Duodenal mucosa (tissue), 2 donors: ENCODE measurements around the gene NUDCD2.
"Not testable (repeated sequence)": the region's sequence is repeated elsewhere in the genome, so short reads cannot be mapped to it uniquely, and the experiment has no call there.

Experiments used
- H3K27ac ChIP-seq: one replicate; pipeline ENCODE4 v1.7.0; 2013; ENCODE audit warnings: low read depth, low read length
- H3K27me3 ChIP-seq, 2 donors: one replicate each; pipeline ENCODE4 v1.7.0; 2013; ENCODE audit warnings: low read length in 2 of 2, control low read depth in 1 of 2; ENCODE audit not compliant: insufficient read depth in 2 of 2, control insufficient read depth in 1 of 2
- H3K36me3 ChIP-seq, 2 donors: one replicate each; pipeline ENCODE4 v1.7.0; 2013; ENCODE audit warnings: low read length in 2 of 2, control low read depth in 1 of 2; ENCODE audit not compliant: insufficient read depth in 2 of 2, control insufficient read depth in 1 of 2
- H3K4me1 ChIP-seq, 2 donors: one replicate each; pipeline ENCODE4 v1.7.0; 2013; ENCODE audit warnings: low read length in 2 of 2, control low read depth in 1 of 2; ENCODE audit not compliant: insufficient read depth in 2 of 2, control insufficient read depth in 1 of 2
- H3K4me3 ChIP-seq, 2 donors: one replicate each; pipeline ENCODE4 v1.7.0; 2013; ENCODE audit warnings: low read length in 2 of 2, low read depth in 1 of 2
- H3K9ac ChIP-seq, 2 donors: one replicate each; pipeline ENCODE4 v1.7.0; 2013; ENCODE audit warnings: low read length in 2 of 2, low read depth in 1 of 2
- H3K9me3 ChIP-seq, 2 donors: one replicate each; pipeline ENCODE4 v1.7.0; 2013; ENCODE audit warnings: low read length in 2 of 2, control low read depth in 1 of 2; ENCODE audit not compliant: control insufficient read depth in 1 of 2

The NUDCD2 gene

GRCh38 chr5:163436515-163436914 is 23.4 kb downstream of the NUDCD2 start:
- peaks cover 30 to 47% of the 10 kb centered on the region in 2 donors for H3K4me1 ChIP-seq
- peak overlapping the region; percentile 96 to 98 for H3K4me3 ChIP-seq
- H3K36me3 ChIP-seq, result peaks cover 0 to 11% of the 10 kb centered on the region in 2 donors
- H3K9me3 ChIP-seq, result no peaks in the 10 kb centered on the region
- H3K27me3 ChIP-seq, result no peaks in the 10 kb centered on the region
- H3K27ac ChIP-seq, result no peak overlapping the region
- H3K9ac ChIP-seq, result no peak overlapping the region

- Histone ChIP-seq H3K9ac (no peak overlapping the region), H3K27ac (no peak overlapping the region), H3K27me3 (no peaks in the 10 kb centered on the region), H3K9me3 (no peaks in the 10 kb centered on the region), H3K4me1 (peaks cover 20 to 37% of the 10 kb centered on the region in 2 donors), H3K36me3 (no peaks in the 10 kb centered on the region), H3K4me3 (no peak overlapping the region)
Observed at GRCh38 chr5:163434401-163434866, 25.5 kb downstream of the NUDCD2 start.

- Histone ChIP-seq H3K36me3 (no peaks in the 10 kb centered on the region), H3K27ac (no peak overlapping the region), H3K9ac (no peak overlapping the region)
Observed at GRCh38 chr5:163433271-163433670, 26.6 kb downstream of the NUDCD2 start.

GRCh38 chr5:163432544-163432943 is 27.4 kb downstream of the NUDCD2 start:
- Histone ChIP-seq H3K27me3 (no peaks in the 10 kb centered on the region), H3K27ac (no peak overlapping the region)

More at GRCh38 chr5:163433271-163433670, 26.6 kb downstream of the NUDCD2 start:
- Histone ChIP-seq H3K27me3 (no peaks in the 10 kb centered on the region), H3K4me3 (no peak overlapping the region), H3K4me1 (peaks cover 10 to 31% of the 10 kb centered on the region in 2 donors), H3K9me3 (no peaks in the 10 kb centered on the region)

GRCh38 chr5:163426128-163426527 is 33.8 kb downstream of the NUDCD2 start:
- not testable (repeated sequence) for H3K4me3 ChIP-seq, H3K36me3 ChIP-seq, H3K27me3 ChIP-seq, H3K4me1 ChIP-seq, H3K9me3 ChIP-seq, H3K9ac ChIP-seq, H3K27ac ChIP-seq

More at GRCh38 chr5:163432544-163432943, 27.4 kb downstream of the NUDCD2 start:
- Histone ChIP-seq H3K4me1 (peaks cover 6 to 31% of the 10 kb centered on the region in 2 donors), H3K9me3 (no peaks in the 10 kb centered on the region), H3K36me3 (no peaks in the 10 kb centered on the region), H3K4me3 (no peak overlapping the region), H3K9ac (no peak overlapping the region)

GRCh38 chr5:163424836-163425235 is 35.1 kb downstream of the NUDCD2 start:
- Histone ChIP-seq H3K36me3 (no peaks in the 10 kb centered on the region), H3K9me3 (no peaks in the 10 kb centered on the region), H3K4me3 (no peak overlapping the region), H3K27ac (no peak overlapping the region), H3K4me1 (no peaks in the 10 kb centered on the region), H3K9ac (no peak overlapping the region), H3K27me3 (no peaks in the 10 kb centered on the region)

GRCh38 chr5:163415673-163416072 is 44.2 kb downstream of the NUDCD2 start:
- H3K9ac ChIP-seq, H3K27me3 ChIP-seq, H3K4me1 ChIP-seq: not testable (repeated sequence)

GRCh38 chr5:163410505-163410904 is 49.4 kb downstream of the NUDCD2 start:
- H3K27ac ChIP-seq, result no peak overlapping the region
- no peaks in the 10 kb centered on the region for H3K4me1 ChIP-seq
- H3K27me3 ChIP-seq, result peaks cover 0 to 3% of the 10 kb centered on the region in 2 donors
- no peak overlapping the region for H3K4me3 ChIP-seq
- no peak overlapping the region for H3K9ac ChIP-seq
- H3K9me3 ChIP-seq, result no peaks in the 10 kb centered on the region
- no peaks in the 10 kb centered on the region for H3K36me3 ChIP-seq

More at GRCh38 chr5:163415673-163416072, 44.2 kb downstream of the NUDCD2 start:
- not testable (repeated sequence) for H3K4me3 ChIP-seq, H3K27ac ChIP-seq, H3K36me3 ChIP-seq, H3K9me3 ChIP-seq

GRCh38 chr5:163409384-163409783 is 50.5 kb downstream of the NUDCD2 start:
- no peaks in the 10 kb centered on the region for H3K4me1 ChIP-seq
- no peak overlapping the region for H3K4me3 ChIP-seq
- H3K9ac ChIP-seq, result no peak overlapping the region
- H3K36me3 ChIP-seq, result no peaks in the 10 kb centered on the region
- no peaks in the 10 kb centered on the region for H3K9me3 ChIP-seq
- peaks cover 0 to 3% of the 10 kb centered on the region in 2 donors for H3K27me3 ChIP-seq
- no peak overlapping the region for H3K27ac ChIP-seq

- Histone ChIP-seq H3K9ac (no peak overlapping the region), H3K4me3 (no peak overlapping the region), H3K27ac (no peak overlapping the region)
Observed at GRCh38 chr5:163408311-163408923, 51.5 kb downstream of the NUDCD2 start.

More at GRCh38 chr5:163408311-163408923, 51.5 kb downstream of the NUDCD2 start:
- H3K36me3 ChIP-seq, result no peaks in the 10 kb centered on the region
- H3K9me3 ChIP-seq, result no peaks in the 10 kb centered on the region
- no peaks in the 10 kb centered on the region for H3K4me1 ChIP-seq
- no peaks in the 10 kb centered on the region for H3K27me3 ChIP-seq
